Esophagus muscularis mucosa (tissue), 4 donors: ENCODE data around the gene THADA. TPM values are rescaled to one million over a fixed set of nuclear protein-coding genes. Genes with fewer than 3 reads are reported as not detected.

Experiments
- DNase-seq: peaks from one replicate; pipeline ENCODE4 v3.0.0-alpha.2; 2017; ENCODE audit errors: extremely low spot score
- H3K27ac ChIP-seq, 4 donors: fragments of 200-600 bp; sonication (generic); replicated peaks in 1 of 4; 1 replicate in 3 of 4; 2 replicates in 1 of 4; pipeline ENCODE4 v1.5.1; 2016 to 2019; ENCODE audit warnings: mild to moderate bottlenecking in 1 of 4
- H3K27me3 ChIP-seq, 4 donors: fragments of 200-600 bp; sonication (generic); one replicate each; pipeline versions ENCODE4 v1.5.1 to v1.6.0; 2016 to 2019
- H3K36me3 ChIP-seq, 4 donors: fragments of 200-600 bp; sonication (generic); one replicate each; pipeline ENCODE4 v1.5.1; 2016 to 2019
- H3K4me1 ChIP-seq, 4 donors: fragments of 200-600 bp; sonication (generic); one replicate each; pipeline ENCODE4 v1.5.1; 2016 to 2019
- H3K4me3 ChIP-seq, 4 donors: fragments of 200-600 bp; sonication (generic); 1 replicate in 2 of 4; 2 replicates in 2 of 4; pipeline ENCODE4 v1.5.1; 2016 to 2019; ENCODE audit warnings: mild to moderate bottlenecking in 4 of 4, moderate library complexity in 1 of 4
- H3K9me3 ChIP-seq, 4 donors: fragments of 200-600 bp; sonication (generic); 1 replicate in 3 of 4; 2 replicates in 1 of 4; pipeline ENCODE4 v1.5.1; 2016 to 2019
- CTCF ChIP-seq, 3 experiments: fragments of 200-600 bp in 2 of 3; fragments of 450-650 bp in 1 of 3; sonication (generic) in 2 of 3; IDR thresholded peaks; one replicate each; pipeline ENCODE4 v1.5.1; 2017 to 2019; ENCODE audit warnings: antibody characterized with exemption in 3 of 3, mild to moderate bottlenecking in 2 of 3, moderate library complexity in 1 of 3
- EP300 ChIP-seq: sonication (generic); formaldehyde crosslinking; IDR thresholded peaks from one replicate; pipeline ENCODE4 v1.6.1; 2017; ENCODE audit warnings: antibody characterized with exemption
- POLR2A ChIP-seq: fragments of 450-650 bp; IDR thresholded peaks from one replicate; pipeline ENCODE4 v1.6.1; 2017; ENCODE audit warnings: antibody characterized with exemption, moderate library complexity, mild to moderate bottlenecking, low read depth
- POLR2AphosphoS5 ChIP-seq, 2 donors: sonication (generic); formaldehyde crosslinking; IDR thresholded peaks; one replicate each; pipeline ENCODE4 v1.6.1; 2017; ENCODE audit warnings: antibody characterized with exemption in 2 of 2
- WGBS: methylation state at CpG from one replicate; pipeline ENCODE4 v1.1.5; 2018; 5-methylcytosine and 5-hydroxymethylcytosine counted together
- intact Hi-C: fragments of 100-400 bp; cut with DNase I; formaldehyde crosslinking; loops from one replicate; pipeline ENCODE4 v1.15.1; 2023
- total RNA-seq, 4 donors: library from RNA; depleted of rRNA; stranded (reverse); fragments of >200 nt; gene quantifications; one replicate each; pipeline versions ENCODE4 v1.1.0 to v1.2.1, GENCODE V29; 2016

The THADA gene
- total RNA-seq, 4 donors from 2014 or later: 17.2 to 28.7 (median 21.3) TPM

- no peak for DNase-seq
- intact Hi-C loops: no loop called here
- Histone ChIP-seq H3K9me3 (no peaks in the 10 kb centered on the region), H3K36me3 (no peaks in the 10 kb centered on the region), H3K4me3 (no peak overlapping the region), H3K27me3 (no peaks in the 10 kb centered on the region), H3K27ac (peak overlapping the region in 2 of 4 donors; percentile 1 to 5), H3K4me1 (peaks cover 22 to 79% (median 72%) of the 10 kb centered on the region in 4 donors)
- TF ChIP-seq POLR2AphosphoS5 (IDR thresholded peaks at IDR 0.05): no peak
- TF ChIP-seq EP300: no peak
- TF ChIP-seq CTCF (IDR thresholded peaks at IDR 0.05): no peak
- TF ChIP-seq POLR2A: no peak
- WGBS: 56% methylated on average over 1 of the region's 1 CpG
These were observed 136.2 kb downstream of the THADA start for GRCh38 chr2:43459446-43460173.

- H3K4me3 ChIP-seq: no peak overlapping the region
- H3K27me3 ChIP-seq: no peaks in the 10 kb centered on the region
- TF ChIP-seq CTCF (IDR thresholded peaks at IDR 0.05): no peak
- peak in 1 of 2 donors; percentile 24 for TF ChIP-seq POLR2AphosphoS5 (IDR thresholded peaks at IDR 0.05)
- no peak for TF ChIP-seq POLR2A
- no peaks in the 10 kb centered on the region for H3K9me3 ChIP-seq
- no peaks in the 10 kb centered on the region for H3K36me3 ChIP-seq
- DNase-seq: no peak
- peaks cover 18 to 66% (median 63%) of the 10 kb centered on the region in 4 donors for H3K4me1 ChIP-seq
- H3K27ac ChIP-seq: peak overlapping the region in 2 of 4 donors; percentile 4 to 5
- intact Hi-C loops: no loop called here
- WGBS: 60% methylated on average over 4 of the region's 4 CpGs
These were observed 137.7 kb downstream of the THADA start for GRCh38 chr2:43458014-43458628.

GRCh38 chr2:43455731-43456642 lies 139.9 kb downstream of the THADA start:
- H3K36me3 ChIP-seq: no peaks in the 10 kb centered on the region
- intact Hi-C loops: no loop called here
- H3K27ac ChIP-seq: no peak overlapping the region
- DNase-seq: no peak
- TF ChIP-seq CTCF (IDR thresholded peaks at IDR 0.05) (no peak), EP300 (no peak)
- H3K4me1 ChIP-seq: peaks cover 12 to 54% (median 45%) of the 10 kb centered on the region in 4 donors
- 74% methylated on average over 6 of the region's 6 CpGs for WGBS
- no peaks in the 10 kb centered on the region for H3K9me3 ChIP-seq
- H3K4me3 ChIP-seq: no peak overlapping the region
- no peaks in the 10 kb centered on the region for H3K27me3 ChIP-seq

GRCh38 chr2:43455296-43455695 lies 140.5 kb downstream of the THADA start:
- H3K4me1 ChIP-seq: peaks cover 12 to 47% (median 38%) of the 10 kb centered on the region in 4 donors
- no peaks in the 10 kb centered on the region for H3K9me3 ChIP-seq
- no peak overlapping the region for H3K27ac ChIP-seq
- H3K27me3 ChIP-seq: no peaks in the 10 kb centered on the region
- 89% methylated on average over 5 of the region's 5 CpGs for WGBS
- H3K36me3 ChIP-seq: no peaks in the 10 kb centered on the region
- intact Hi-C loops: no loop called here
- DNase-seq: no peak
- no peak overlapping the region for H3K4me3 ChIP-seq
- TF ChIP-seq CTCF (IDR thresholded peaks at IDR 0.05): no peak
- TF ChIP-seq POLR2A: no peak
- no peak for TF ChIP-seq EP300
- no peak for TF ChIP-seq POLR2AphosphoS5 (IDR thresholded peaks at IDR 0.05)
